HG03442 (cell line): Measurements from ENCODE around the gene MUCL3.
A peak's percentile ranks its signal among the peaks of the same experiment; 100 is the strongest.
"Not testable (repeated sequence)": the region's sequence is repeated elsewhere in the genome, so short reads cannot be mapped to it uniquely, and the experiment has no call there.

Experiments used
- ATAC-seq: cut with Tn5 transposase; IDR thresholded peaks from one replicate; pipeline ENCODE4 v1.9.1; 2021; ENCODE audit warnings: mild to moderate bottlenecking, moderate library complexity; ENCODE audit not compliant: unreplicated experiment

MUCL3 gene

GRCh38 chr6:30940361-30940986, at the start of gene MUCL3:
Gene MUCL3 (plus strand): TSS chr6:30940973. CDS start chr6:30941000, 27 bp downstream.
- no peak for ATAC-seq

- no peak for ATAC-seq
Observed at GRCh38 chr6:30891450-30891723, 49.4 kb upstream of the MUCL3 start.

GRCh38 chr6:30891816-30892538, 48.8 kb upstream of the MUCL3 start:
- ATAC-seq, result no peak

GRCh38 chr6:30893001-30893591, 47.7 kb upstream of the MUCL3 start:
- ATAC-seq, result no peak

- no peak for ATAC-seq
Observed at GRCh38 chr6:30893666-30894065, 47.1 kb upstream of the MUCL3 start.

- ATAC-seq, result no peak
Observed at GRCh38 chr6:30894381-30894780, 46.4 kb upstream of the MUCL3 start.

GRCh38 chr6:30894935-30895334, 45.8 kb upstream of the MUCL3 start:
- no peak for ATAC-seq

GRCh38 chr6:30895343-30895742, 45.4 kb upstream of the MUCL3 start:
- no peak for ATAC-seq

- ATAC-seq, result no peak
Observed at GRCh38 chr6:30896541-30896940, 44.2 kb upstream of the MUCL3 start.

GRCh38 chr6:30897882-30898281, 42.9 kb upstream of the MUCL3 start:
- ATAC-seq, result no peak

- no peak for ATAC-seq
Observed at GRCh38 chr6:30898750-30899360, 41.9 kb upstream of the MUCL3 start.

GRCh38 chr6:30900863-30901417, 39.8 kb upstream of the MUCL3 start:
- no peak for ATAC-seq

- no peak for ATAC-seq
Observed at GRCh38 chr6:30901436-30901835, 39.3 kb upstream of the MUCL3 start.

GRCh38 chr6:30902196-30902595, 38.6 kb upstream of the MUCL3 start:
- ATAC-seq, result not testable (repeated sequence)

GRCh38 chr6:30902709-30903108, 38.1 kb upstream of the MUCL3 start:
- ATAC-seq, result no peak

GRCh38 chr6:30903236-30903635, 37.5 kb upstream of the MUCL3 start:
- no peak for ATAC-seq

GRCh38 chr6:30907290-30907757, 33.4 kb upstream of the MUCL3 start:
- not testable (repeated sequence) for ATAC-seq

- ATAC-seq, result peak; percentile 96
Observed at GRCh38 chr6:30907758-30908591, 32.8 kb upstream of the MUCL3 start, which contains the start of gene GTF2H4. Gene GTF2H4 (plus strand): TSS chr6:30908207.

GRCh38 chr6:30908700-30909099, 32.1 kb upstream of the MUCL3 start:
- ATAC-seq, result no peak

- ATAC-seq, result not testable (repeated sequence)
Observed at GRCh38 chr6:30910473-30910872, 30.3 kb upstream of the MUCL3 start.
